Activated CD4-positive, alpha-beta T cell treated with anti-CD3 and anti-CD28 coated beads, Interleukin-2, Interleukin-4, amounts not matched to agents 100 ng/mL and 50 ng/mL, durations not matched to agents 16 hours and 8 hours (primary cell): ENCODE data around the gene PCDHGB7.
"Not testable (repeated sequence)": the region's sequence is repeated elsewhere in the genome, so short reads cannot be mapped to it uniquely, and the experiment has no call there.

Experiments
- DNase-seq: peaks from one replicate; pipeline ENCODE4 v3.0.0-alpha.2; 2020; ENCODE audit warnings: low spot score

PCDHGB7 gene

GRCh38 chr5:141430332-141431113 lies 13.0 kb downstream of the PCDHGB7 start, which contains the start of gene PCDHGA12:
Gene PCDHGA12, plus strand, starts transcription at chr5:141430507. Its CDS starts 253 bp downstream, at chr5:141430760.
- peak; percentile 41 for DNase-seq

GRCh38 chr5:141431286-141431685 lies 13.8 kb downstream of the PCDHGB7 start:
- no peak for DNase-seq

- not testable (repeated sequence) for DNase-seq
Measured at GRCh38 chr5:141432308-141432707, 14.8 kb downstream of the PCDHGB7 start.

- DNase-seq, result not testable (repeated sequence)
Measured at GRCh38 chr5:141432726-141433125, 15.2 kb downstream of the PCDHGB7 start.

GRCh38 chr5:141434006-141434405 lies 16.5 kb downstream of the PCDHGB7 start:
- DNase-seq, result no peak

GRCh38 chr5:141437221-141437620 lies 19.7 kb downstream of the PCDHGB7 start:
- DNase-seq, result no peak

GRCh38 chr5:141439411-141440141 lies 22.1 kb downstream of the PCDHGB7 start:
- DNase-seq, result no peak

GRCh38 chr5:141440341-141440740 lies 22.9 kb downstream of the PCDHGB7 start:
- no peak for DNase-seq

- no peak for DNase-seq
Measured at GRCh38 chr5:141441571-141442170, 24.2 kb downstream of the PCDHGB7 start.

- no peak for DNase-seq
Measured at GRCh38 chr5:141465351-141465750, 47.9 kb downstream of the PCDHGB7 start.
